Lung microvascular endothelial cell (primary cell): ENCODE data around the gene PARG. TPM values are rescaled to one million over a fixed set of nuclear protein-coding genes. Genes with fewer than 3 reads are reported as not detected.

ENCODE experiments used
- total RNA-seq: library from RNA; depleted of rRNA; stranded (reverse); fragments of >200 nt; gene quantifications from 2 replicates; pipeline ENCODE4 v1.2.1, GENCODE V29; 2014

Gene PARG
- total RNA-seq, 1 donor from 2014 or later, result 20.6 TPM

Other genes with a start within 250 kb of the PARG start
- 0.20 and 0.22 TPM in 2 replicates for gene OGDHL, start 179.7 kb downstream of the PARG start, total RNA-seq
- gene TIMM23B, start within 50 bp of the PARG start, total RNA-seq, result 8.3 and 11.7 TPM in 2 replicates
- 0.65 and 2.2 TPM in 2 replicates for gene AGAP6, start 46.4 kb upstream of the PARG start, total RNA-seq
- gene WASHC2A, start 125.9 kb upstream of the PARG start, total RNA-seq, result 23.5 and 31.2 TPM in 2 replicates